ENCODE data around the gene LSP1.

LSP1 gene

DNA sequence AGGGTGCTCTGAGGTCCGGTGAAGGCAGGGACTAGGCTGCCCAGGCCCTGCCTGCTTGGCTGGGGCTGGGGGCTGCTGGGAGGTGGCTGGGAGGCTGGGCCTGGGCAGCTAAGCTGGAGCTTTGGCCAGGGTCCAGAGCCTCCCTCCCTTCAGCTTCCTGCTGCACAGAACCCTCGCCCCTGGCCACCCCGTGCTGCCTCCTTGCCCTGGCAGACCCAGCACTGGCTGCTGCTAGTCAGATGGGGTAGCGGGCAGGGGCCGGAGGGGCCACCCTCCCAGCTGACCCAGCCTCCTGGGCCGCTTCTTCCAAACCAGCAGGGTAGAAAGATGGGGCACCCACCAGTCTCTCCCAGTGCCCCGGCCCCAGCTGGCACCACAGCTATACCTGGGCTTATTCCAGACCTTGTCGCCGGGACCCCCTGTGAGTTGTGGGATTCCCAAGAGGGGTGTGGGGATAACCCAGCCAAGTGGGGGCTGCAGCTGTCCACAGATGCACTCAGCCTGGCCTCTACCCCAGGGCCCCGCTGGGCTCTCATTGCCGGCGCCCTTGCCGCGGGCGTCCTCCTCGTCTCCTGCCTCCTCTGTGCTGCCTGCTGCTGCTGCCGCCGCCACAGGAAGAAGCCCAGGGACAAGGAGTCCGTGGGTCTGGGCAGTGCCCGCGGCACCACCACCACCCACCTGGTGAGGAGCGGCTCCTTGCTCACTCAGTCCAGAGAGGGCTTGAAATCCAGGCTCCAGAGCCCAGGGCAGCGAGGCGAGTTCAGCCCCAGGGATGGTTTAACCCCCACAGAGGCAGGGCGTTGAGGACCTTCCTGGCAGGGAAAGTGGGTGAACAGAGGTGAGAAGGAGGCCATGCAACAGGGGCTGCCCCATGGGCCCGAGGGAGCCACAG is 17.9 kb upstream of the LSP1 start, which contains the start of gene SYT8:
Gene SYT8 (plus strand): TSS at position 212 of the 892 bp plus-strand sequence. CDS start 116 bp downstream, at position 328.
- TF ChIP-seq, protein P1, sequence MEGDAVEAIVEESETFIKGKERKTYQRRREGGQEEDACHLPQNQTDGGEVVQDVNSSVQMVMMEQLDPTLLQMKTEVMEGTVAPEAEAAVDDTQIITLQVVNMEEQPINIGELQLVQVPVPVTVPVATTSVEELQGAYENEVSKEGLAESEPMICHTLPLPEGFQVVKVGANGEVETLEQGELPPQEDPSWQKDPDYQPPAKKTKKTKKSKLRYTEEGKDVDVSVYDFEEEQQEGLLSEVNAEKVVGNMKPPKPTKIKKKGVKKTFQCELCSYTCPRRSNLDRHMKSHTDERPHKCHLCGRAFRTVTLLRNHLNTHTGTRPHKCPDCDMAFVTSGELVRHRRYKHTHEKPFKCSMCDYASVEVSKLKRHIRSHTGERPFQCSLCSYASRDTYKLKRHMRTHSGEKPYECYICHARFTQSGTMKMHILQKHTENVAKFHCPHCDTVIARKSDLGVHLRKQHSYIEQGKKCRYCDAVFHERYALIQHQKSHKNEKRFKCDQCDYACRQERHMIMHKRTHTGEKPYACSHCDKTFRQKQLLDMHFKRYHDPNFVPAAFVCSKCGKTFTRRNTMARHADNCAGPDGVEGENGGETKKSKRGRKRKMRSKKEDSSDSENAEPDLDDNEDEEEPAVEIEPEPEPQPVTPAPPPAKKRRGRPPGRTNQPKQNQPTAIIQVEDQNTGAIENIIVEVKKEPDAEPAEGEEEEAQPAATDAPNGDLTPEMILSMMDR (IDR thresholded peaks at IDR 0.05; ENCODE audit: low read length), result no peak
- TF ChIP-seq EZH2 (optimal IDR thresholded peaks at IDR 0.05; ENCODE audit: low read depth, low read length), result no peak
- TF ChIP-seq EZH2phosphoT487 (IDR thresholded peaks at IDR 0.05; ENCODE audit: low read length), result no peak
- Histone ChIP-seq H3K9me3 (replicated peaks; ENCODE audit: insufficient read depth, low read length) (no peaks in the 10 kb centered on the region), H3K9ac (ENCODE audit: low read length) (no peak within 1 kb of the TSS), H3K4me2 (ENCODE audit: low read depth, low read length) (no peak within 1 kb of the TSS), H3K9me2 (replicated peaks; ENCODE audit: insufficient read depth, low read length) (no peaks in the 10 kb centered on the region), H3K27me3 (replicated peaks; ENCODE audit: insufficient read depth, low read length) (peaks cover 75% of the 10 kb centered on the region), H3K4me3 (ENCODE audit: low read length) (no peak within 1 kb of the TSS), H3K27ac (ENCODE audit: low read length) (no peak within 1 kb of the TSS), H3K79me2 (ENCODE audit: low read length) (no peaks in the 10 kb centered on the region), H3K4me1 (ENCODE audit: low read length) (no peaks in the 10 kb centered on the region), H2AFZ (ENCODE audit: low read length) (no peak within 1 kb of the TSS), H4K20me1 (ENCODE audit: insufficient read depth, low read length) (no peaks in the 10 kb centered on the region), H3K36me3 (replicated peaks; ENCODE audit: insufficient read depth, low read length) (no peaks in the 10 kb centered on the region), H3F3A (ENCODE audit: insufficient read depth, low read length) (no peaks in the 10 kb centered on the region)
- DNase-seq, result no peak

DNA sequence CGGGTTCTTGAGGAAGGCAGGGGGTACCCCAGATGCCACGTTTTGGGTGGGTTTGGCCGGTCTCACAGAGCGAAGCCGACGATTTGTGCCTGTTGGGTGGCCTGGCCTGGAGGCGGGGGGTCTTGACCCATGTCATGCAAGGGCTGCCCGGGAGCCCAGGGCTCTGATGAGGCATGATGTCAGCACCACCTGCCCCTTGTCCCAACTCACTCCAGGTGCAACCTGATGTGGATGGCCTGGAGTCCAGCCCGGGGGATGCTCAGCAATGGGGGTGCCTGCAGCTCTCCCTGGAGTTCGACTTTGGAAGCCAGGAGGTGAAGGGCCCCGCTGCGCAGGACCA is 17.2 kb upstream of the LSP1 start:
- Histone ChIP-seq H3K27me3 (replicated peaks; ENCODE audit: insufficient read depth, low read length) (peaks cover 69% of the 10 kb centered on the region), H3K27ac (ENCODE audit: low read length) (no peak overlapping the region), H3K4me3 (ENCODE audit: low read length) (no peak overlapping the region), H3K4me1 (ENCODE audit: low read length) (no peaks in the 10 kb centered on the region), H4K20me1 (ENCODE audit: insufficient read depth, low read length) (no peaks in the 10 kb centered on the region), H3K9ac (ENCODE audit: low read length) (no peak overlapping the region), H3K9me3 (replicated peaks; ENCODE audit: insufficient read depth, low read length) (no peaks in the 10 kb centered on the region), H3F3A (ENCODE audit: insufficient read depth, low read length) (no peaks in the 10 kb centered on the region), H3K4me2 (ENCODE audit: low read depth, low read length) (no peak overlapping the region), H2AFZ (ENCODE audit: low read length) (no peak overlapping the region), H3K9me2 (replicated peaks; ENCODE audit: insufficient read depth, low read length) (no peaks in the 10 kb centered on the region), H3K79me2 (ENCODE audit: low read length) (no peaks in the 10 kb centered on the region), H3K36me3 (replicated peaks; ENCODE audit: insufficient read depth, low read length) (no peaks in the 10 kb centered on the region)
- TF ChIP-seq EZH2 (optimal IDR thresholded peaks at IDR 0.05; ENCODE audit: low read depth, low read length), result no peak
- TF ChIP-seq, protein P1 (IDR thresholded peaks at IDR 0.05; ENCODE audit: low read length), result no peak
- TF ChIP-seq EZH2phosphoT487 (IDR thresholded peaks at IDR 0.05; ENCODE audit: low read length), result no peak
- no peak for DNase-seq

DNA sequence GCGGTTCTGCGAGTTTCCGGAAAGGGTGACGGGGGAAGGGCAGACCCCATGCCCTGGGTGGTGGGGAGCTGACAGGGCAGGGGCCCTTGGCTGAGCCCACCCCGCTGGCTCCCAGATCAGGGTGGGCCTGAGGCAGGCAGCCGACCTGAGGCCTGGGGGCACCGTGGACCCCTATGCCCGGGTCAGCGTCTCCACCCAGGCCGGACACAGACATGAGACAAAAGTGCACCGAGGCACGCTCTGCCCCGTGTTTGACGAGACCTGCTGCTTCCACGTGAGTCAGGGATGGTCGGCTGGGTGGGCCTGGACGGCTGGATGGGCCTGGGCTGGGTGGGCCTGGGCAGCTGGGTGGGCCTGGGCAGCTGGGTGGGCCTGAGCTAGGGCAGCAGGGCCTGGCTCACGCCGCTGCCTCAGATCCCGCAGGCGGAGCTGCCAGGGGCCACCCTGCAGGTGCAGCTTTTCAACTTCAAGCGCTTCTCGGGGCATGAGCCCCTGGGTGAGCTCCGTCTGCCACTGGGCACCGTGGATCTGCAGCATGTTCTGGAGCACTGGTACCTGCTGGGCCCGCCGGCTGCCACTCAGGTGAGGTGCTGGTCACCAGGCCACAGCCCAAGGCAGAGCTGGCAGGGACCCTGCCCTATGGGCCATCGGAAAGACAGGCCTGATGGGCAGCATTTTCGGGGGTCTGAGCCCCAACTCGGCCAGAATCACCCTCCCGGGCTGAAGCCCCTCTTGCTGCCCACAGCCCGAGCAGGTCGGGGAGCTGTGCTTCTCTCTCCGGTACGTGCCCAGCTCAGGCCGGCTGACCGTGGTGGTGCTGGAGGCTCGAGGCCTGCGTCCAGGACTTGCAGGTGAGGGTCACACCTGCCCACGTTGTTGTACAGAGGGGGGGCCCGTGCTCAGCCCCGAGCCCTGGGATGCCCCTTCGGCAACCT is 16.6 kb upstream of the LSP1 start:
- Histone ChIP-seq H3K36me3 (replicated peaks; ENCODE audit: insufficient read depth, low read length) (no peaks in the 10 kb centered on the region), H4K20me1 (ENCODE audit: insufficient read depth, low read length) (no peaks in the 10 kb centered on the region), H3K4me3 (ENCODE audit: low read length) (no peak overlapping the region), H3K9me2 (replicated peaks; ENCODE audit: insufficient read depth, low read length) (no peaks in the 10 kb centered on the region), H3K4me1 (ENCODE audit: low read length) (no peaks in the 10 kb centered on the region), H3K9me3 (replicated peaks; ENCODE audit: insufficient read depth, low read length) (no peaks in the 10 kb centered on the region), H3K27me3 (replicated peaks; ENCODE audit: insufficient read depth, low read length) (peaks cover 62% of the 10 kb centered on the region), H3K9ac (ENCODE audit: low read length) (no peak overlapping the region), H3K4me2 (ENCODE audit: low read depth, low read length) (no peak overlapping the region), H2AFZ (ENCODE audit: low read length) (no peak overlapping the region), H3K27ac (ENCODE audit: low read length) (no peak overlapping the region), H3F3A (ENCODE audit: insufficient read depth, low read length) (no peaks in the 10 kb centered on the region), H3K79me2 (ENCODE audit: low read length) (no peaks in the 10 kb centered on the region)
- DNase-seq, result no peak
- TF ChIP-seq EZH2 (optimal IDR thresholded peaks at IDR 0.05; ENCODE audit: low read depth, low read length) (no peak), EZH2phosphoT487 (IDR thresholded peaks at IDR 0.05; ENCODE audit: low read length) (no peak)
- TF ChIP-seq, protein P1 (IDR thresholded peaks at IDR 0.05; ENCODE audit: low read length), result no peak

Data from MM.1S (cell line).